Activated CD4-positive, alpha-beta T cell treated with anti-CD3 and anti-CD28 coated beads for 4 hours (primary cell): ENCODE measurements around the gene FN1.
"Not testable (repeated sequence)": the region's sequence is repeated elsewhere in the genome, so short reads cannot be mapped to it uniquely, and the experiment has no call there.

ENCODE experiments used
- DNase-seq, 2 donors: peaks; one replicate each; pipeline ENCODE4 v3.0.0-alpha.2; 2020

Gene FN1

DNA sequence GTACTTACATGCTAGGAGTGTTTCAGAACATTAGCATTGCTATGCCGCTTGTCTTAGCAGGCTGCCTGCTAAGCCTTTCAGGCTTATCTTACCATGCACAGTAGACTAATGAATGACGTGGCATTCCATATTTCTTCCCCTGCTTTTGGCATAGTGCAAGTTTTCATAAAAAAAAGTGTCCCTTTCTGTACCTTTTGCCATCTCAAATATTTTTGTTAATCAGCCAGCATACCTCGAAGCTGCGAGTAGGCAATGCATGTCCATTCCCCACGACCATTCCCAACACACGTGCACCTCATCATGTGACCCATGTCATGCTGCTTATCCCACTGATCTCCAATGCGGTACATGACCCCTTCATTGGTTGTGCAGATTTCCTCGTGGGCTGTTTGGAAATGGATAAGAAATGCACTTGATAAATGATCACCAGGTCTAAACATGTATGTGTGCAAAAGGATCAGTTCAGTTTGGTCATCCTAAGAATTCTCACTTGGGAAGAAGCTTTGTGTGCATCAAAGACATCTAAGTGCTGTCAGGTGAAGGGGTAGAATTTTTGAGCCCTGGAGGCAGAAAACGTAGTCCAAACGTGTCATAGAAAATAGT lies 13.9 kb downstream of the FN1 start:
- no peak for DNase-seq

DNA sequence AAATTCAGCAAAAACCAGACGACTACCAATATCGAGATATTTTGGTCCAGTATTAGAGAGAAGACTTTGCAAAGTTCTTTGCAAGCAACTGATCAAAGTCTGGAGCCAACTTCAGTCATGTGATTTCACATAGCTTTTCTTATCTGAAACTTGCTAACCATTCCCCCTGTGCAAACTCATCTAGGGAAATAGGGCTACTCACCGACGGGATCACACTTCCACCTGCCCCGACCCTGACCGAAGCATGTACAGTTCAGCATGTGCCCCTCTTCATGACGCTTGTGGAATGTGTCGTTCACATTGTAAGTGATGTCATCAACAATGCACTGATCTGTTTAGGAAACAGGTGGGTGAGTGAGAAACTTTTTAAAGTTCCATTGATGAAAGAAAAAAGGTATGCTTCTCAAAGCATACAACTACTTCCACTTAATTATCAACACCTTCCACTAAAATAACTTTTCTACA lies 15.4 kb downstream of the FN1 start:
- DNase-seq: no peak

DNA sequence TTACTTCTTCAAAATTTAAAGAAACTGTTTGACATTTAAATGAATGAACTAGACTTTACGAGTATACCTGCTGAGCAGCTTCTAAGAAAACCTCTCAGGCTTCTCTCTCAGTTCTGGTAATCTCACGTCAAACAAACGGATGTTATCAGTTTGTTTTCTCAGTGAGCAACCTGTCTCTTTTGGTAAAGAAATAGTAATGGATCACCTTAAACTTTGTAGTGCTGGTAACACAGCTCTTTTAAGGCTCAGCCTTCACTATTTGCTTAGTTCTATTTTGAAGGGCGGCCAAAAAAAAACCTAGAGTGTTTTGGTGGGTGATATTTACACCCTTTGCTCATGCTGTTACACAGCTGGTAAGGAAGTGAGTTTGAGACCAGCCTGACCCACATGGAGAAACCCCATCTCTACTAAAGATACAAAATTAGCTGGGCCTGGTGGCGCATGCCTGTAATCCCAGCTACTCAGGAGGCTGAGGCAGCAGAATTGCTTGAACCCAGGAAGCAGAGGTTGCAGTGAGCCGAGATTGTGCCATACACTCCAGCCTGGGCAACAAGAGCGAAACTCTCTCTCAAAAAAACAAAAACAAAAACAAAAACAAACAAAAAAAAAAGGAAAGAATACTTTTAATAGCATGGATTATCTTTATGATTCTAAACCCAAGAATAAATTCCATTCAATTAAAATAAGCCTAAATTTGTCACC lies 15.9 kb downstream of the FN1 start:
- no peak for DNase-seq

DNA sequence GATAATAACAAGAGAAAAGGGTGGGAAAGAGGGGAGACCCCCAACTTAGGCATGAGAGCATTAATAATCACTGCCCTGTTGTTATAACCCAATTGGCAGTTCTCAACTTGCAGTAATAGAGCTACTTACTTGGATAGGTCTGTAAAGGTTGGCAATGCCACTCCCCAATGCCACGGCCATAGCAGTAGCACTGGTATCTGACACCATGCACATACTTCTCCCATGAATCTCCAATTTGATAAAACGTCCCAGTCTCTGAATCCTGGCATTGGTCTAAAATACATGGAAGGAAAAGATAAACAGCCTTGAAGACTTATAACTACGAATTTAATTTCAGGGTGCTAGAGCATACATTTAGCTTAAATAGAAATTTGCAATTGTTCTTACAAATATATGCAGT lies 16.8 kb downstream of the FN1 start:
- DNase-seq: no peak

DNA sequence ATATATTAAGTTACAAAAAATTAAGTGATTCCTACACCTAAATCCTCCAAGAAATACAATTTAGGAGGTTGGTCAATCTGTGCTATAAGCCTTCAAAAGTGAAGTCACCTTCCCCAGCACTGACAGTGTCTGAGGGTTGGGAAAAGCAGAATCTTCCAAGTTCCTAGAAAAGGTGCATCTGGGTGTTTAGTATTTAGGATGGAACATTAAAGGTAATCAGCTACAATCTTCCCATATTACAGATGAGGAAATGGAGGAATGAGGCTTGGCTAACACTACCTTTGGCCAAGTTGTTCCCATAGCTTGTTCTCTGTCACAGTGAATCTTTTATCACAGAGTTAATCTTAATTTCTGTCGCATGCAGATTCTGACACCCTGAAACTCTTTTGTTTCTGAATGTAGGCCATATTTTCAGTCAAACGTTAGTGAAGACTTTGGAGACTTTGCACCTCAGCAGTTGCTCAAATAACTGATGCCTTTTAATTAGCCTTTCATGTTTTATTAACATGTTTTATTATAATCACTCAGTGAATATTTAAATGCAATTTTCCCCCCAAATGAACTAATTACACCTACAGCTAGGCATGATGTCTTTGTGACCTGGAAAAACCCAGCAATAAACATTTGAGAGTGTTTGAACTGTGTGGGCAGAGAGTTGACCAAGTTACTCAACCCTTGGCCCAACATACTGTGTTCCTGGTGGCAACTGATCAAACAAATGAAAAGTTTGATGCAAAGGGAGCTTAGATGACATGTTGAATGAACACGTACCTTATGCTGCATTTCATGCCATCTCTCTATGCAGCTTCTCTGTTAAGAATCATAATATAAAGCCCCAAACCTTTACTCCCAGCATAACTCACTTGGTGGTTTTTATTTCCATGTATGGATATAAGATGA lies 17.6 kb downstream of the FN1 start:
- no peak for DNase-seq

DNA sequence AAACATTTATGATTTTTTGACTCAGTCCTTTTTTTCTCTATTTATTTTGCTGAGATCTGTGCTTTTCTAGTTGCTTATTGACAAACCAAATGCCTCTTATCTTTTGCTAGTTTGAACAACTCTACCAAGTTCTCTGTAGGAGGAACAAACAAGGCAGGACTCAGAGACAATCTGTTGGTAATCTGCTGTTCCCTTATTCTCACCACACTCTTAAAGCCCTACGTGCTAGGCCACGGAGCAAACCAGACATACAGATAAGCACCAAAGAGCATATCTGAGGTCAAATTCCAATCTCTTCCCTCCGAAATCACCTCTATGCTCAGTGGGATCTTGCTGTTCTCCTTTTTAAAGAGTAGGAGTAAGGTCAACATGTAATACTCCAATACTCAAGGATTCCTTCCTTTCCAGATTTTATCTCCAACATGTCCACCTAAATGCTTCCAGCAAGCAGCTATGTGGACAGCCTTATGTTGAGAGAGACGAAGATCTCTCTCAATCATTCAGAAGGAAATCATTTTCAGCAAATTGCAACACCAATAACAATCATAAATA lies 18.4 kb downstream of the FN1 start:
- no peak for DNase-seq

DNA sequence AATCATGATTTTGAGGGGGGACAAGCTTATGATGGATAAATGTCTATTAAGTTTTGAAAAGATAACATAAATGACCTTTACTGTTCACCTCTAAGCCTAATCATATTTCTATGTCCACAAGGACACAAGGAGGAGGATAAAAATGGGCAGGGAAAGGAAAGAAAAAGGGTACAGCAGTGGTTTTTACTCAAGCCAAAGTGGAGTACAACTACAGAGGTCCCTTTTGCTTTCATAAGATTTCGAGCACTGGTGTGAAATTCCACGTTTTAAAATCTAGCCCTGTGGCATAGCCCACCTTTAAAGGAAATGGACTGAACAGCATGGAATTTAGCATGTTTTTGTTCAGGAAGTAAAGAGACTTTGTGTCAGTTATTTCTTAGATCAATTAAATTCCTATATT lies 19.2 kb downstream of the FN1 start:
- DNase-seq: no peak

DNA sequence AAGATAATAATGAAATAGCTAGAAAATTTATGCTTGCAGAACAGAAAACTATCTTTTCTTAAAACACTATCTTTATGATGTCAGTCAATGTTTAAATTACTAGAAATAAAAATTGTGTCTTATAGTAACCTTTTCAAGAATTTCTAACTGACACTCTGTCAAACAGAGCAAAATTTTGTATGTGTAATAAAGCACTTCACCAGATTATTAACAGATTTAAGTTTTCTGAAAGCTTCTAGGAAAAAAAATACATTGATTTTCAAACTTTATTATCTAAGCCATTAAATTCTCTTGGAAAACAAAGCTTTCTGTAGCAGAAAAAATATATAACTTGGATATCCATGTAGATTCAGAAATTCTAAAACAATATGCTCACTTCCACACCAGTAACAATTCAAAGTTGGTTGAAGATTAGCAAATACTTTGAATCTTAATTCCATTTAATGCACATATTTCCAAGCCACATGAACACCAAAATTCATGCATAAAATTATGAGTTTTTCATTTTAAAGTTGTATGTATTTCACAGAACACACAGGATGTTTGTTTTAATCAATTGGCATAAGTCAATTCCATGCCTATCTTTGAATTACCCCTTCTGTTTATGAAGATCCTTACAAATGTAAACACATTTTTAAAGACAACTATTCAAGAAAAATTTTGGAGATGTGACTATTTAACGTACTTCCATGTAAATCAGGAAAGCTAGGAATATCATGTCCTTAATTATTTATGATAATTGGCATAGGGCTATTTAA lies 19.9 kb downstream of the FN1 start:
- no peak for DNase-seq

DNA sequence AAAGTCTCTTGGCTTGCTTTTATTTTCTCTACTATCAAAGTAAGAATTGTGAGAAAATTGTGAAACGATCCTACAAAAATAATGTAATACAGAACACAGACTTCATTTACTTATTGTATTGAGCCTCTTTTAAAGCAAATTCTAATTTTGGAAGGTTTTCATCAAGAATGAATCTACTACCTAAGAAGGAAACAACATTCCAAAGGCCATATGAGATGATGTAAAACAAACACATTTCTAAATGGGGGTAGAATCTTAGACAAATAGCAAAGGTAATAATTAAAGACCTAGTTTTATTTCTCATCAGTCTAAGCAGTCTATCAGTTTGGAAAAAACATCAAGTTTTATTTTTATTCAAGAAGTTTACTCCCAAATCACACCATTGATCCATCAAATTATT lies 20.6 kb downstream of the FN1 start:
- no peak for DNase-seq

DNA sequence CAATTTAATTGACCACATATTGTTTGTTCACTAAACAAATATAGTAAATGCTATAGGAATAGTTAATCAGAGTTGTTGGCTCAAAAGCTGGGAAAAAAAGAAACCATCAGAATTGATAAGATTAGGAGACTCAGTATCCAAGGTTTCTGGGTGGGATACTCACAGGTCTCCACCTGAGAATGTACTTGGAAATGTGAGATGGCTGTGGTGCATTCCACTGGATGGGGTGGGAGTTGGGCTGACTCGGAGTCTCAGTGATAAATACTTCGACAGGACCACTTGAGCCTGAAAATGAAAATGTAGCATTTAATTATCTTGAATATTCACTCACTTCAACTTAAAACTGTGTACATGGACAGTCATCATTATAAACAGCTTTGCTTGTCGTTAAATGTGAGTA lies 21.2 kb downstream of the FN1 start:
- DNase-seq: no peak

DNA sequence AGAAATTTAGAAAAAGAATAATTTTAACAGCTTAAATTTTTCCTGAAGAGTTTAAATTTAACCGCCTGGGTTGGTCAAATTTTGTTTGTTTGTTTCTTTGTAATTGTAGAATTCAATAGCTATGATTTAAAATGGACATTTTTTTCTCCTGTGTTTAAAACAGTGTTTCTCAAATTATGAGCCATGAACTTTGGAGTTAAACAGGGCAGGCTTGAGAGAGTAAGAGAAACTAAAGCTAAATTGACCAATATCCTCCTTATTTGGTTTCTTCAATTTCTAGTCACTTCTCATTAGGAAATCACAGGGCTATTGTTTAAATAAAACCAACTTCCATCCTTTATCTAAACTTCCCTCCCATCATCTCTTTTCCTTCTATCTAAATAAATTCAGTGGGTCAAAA lies 21.9 kb downstream of the FN1 start:
- DNase-seq: no peak

DNA sequence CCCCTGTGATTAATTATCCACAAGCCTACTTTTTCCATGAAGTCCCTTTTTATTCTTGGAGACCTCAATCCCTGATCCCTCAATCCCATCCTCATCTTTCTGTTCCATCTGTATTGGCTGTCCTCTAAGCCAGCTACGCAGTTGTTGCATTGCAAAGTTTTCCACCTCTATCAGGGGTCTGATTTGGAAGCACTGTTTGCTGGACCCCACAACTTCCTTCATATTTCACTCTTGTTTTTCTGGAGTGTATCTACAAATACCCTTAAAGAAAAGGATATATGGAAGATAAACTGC lies 22.4 kb downstream of the FN1 start:
- no peak for DNase-seq

DNA sequence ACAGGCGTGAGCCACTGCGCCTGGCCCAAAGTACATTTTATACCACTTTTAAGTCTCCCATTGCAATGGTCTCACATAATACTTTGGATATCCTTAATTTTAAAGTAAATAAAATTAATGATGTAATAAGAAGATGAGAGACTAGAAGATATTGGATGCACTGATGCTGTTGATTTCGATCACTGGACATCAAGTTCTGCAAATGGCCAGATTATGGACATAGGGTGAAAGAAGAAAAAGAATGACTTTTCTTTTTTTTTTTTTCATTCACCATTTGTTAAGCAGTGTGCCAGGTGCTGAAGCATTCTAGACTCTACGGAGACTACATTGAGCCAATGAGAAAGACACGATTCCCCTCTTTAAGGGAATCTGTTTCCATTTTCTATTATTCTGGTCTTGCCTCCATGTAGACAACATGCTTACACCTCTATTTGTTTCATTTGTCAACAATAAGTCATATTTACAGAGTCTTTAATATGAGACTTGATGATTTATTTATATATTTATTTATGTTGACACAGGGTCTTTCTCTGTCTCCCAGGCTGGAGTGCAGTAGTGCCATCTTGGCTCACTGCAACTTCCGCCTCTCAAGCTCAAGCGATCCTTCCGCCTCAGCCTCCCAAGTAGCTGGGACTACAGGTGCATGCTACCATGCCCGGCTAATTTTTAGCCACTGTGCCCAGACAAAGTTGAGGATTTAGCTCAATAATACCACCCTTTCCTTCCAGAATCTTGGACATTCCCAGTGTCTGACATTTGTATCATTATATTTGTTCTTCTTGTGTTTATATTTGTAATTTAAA lies 23.7 kb downstream of the FN1 start:
- no peak for DNase-seq

DNA sequence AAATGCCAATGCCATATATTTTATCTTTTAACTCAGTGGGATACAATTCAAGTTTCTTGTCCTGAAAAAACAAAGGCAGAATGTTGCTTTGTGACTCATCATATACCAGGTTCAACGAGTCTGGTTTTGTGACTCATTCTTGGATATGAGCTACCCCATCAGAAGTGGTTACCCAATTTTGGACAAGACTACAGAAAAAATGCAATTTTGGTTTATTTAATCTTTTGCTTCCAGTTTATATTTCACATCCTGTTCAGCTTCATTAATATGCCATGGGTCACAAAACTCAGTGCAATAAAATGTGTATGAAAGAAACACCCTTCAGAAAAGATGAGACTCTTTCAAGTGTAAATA lies 25.0 kb downstream of the FN1 start:
- DNase-seq: no peak

DNA sequence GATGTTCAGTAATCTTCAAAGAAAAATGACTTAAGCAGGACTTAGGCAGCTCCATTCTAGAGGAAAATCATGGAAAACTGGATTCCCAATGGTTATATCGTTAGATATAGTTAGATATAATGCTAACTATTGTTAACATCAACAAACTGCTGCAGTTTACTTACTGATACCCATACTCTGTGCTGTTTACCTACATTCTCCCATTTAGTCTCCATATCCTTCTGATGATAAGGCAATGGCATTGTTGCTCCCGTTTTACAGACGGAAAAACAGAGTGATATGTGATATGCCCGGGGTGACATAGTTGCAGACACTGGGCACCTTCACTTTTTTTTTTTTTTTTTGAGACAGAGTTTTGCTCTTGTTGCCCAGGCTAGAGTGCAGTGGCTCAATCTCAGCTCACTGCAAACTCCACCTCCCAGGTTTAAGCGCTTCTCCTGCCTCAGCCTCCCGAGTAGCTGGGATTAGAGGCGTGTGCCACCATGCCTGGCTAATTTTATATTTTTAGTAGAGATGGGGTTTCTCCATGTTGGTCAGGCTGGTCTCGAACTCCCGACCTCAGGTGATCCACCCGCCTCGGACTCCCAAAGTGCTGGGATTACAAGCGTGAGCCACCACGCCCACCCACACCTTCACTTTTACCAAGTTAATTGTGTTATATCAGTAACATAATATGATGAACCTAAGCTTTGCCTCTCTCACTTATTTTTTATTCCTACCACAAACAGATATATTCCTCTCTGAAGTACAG lies 25.5 kb downstream of the FN1 start:
- DNase-seq: not testable (repeated sequence)

DNA sequence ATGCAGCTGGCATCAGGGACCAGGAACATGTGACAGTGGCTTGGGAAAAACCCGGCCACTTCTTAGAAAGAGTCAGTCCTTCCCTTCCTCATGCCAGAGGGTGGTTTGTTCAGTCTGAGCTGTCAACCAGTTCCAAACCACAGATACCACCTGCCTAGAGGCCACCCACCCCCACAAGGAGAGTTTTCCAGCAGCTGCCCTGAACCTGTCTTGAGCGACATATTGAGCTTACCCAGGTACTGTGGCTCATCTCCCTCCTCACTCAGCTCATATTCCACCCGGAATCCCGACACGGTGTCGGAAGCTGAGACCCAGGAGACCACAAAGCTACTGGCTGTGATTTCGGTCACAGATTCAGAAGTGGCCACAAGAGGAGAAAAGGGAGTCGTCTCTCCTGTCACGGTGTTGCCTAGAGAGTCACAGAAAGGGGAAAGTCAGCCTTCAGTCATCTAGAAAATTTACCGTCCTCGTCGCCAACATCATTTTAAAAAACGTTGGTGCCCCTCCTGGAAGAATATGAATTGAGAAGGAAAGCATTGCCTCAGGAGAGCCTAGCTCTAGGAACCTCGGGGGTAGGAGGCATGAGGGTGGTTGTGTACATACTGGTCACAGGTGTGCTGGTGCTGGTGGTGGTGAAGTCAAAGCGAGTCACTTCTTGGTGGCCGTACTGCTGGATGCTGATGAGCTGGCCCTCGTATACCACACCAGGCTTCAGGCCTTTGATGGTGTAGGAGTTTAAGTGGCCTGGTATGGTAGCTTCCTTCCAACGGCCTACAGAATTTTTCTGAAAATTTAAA lies 26.3 kb downstream of the FN1 start:
- no peak for DNase-seq

DNA sequence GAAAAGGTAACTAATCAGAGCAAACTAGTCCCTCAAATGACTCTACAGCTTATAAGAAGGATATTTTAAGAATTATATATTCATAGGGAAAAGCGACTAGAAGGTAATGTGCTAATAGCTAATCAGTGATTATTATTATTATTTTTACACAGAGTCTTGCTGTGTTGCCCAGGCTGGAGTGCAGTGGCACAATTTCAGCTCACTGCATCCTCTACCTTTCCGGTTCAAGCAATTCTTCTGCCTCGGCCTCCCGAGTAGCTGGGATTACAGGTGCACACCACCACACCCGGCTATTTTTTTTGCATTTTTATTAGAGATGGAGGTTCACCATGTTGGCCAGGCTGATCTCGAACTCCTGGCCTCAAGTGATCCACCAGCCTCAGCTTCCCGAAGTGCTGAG lies 27.4 kb downstream of the FN1 start:
- not testable (repeated sequence) for DNase-seq

DNA sequence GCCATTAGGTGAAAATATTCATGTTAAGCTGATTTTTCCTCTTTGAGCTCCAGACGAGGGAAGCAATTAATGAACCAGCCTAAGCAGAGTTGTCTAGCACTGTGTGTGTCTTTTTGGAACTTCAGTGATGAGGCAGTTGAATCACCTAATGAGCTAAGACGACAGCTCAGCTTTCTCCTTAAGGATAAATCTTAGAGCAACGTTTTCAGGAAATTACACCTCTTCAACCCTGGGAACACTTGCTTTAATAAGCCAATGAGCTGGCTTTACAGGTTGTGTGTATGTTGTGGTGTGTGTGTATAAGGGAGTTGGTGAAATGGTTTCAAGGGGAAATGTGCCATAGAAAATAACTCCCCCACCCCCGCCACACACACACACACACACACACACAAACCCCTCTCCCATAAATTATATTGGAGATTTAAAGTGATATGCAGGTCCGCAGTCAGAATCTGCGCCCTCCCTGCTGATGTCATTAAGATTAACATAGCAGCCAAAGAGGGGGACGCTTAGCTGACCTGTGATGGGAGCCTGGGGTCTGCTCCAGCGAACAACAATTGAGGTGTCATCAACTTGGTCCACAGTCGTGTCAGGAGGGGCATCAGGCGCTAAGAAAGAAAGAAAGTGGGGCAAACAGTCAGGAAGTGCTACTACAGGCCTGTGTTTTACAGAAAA lies 28.1 kb downstream of the FN1 start:
- no peak for DNase-seq

DNA sequence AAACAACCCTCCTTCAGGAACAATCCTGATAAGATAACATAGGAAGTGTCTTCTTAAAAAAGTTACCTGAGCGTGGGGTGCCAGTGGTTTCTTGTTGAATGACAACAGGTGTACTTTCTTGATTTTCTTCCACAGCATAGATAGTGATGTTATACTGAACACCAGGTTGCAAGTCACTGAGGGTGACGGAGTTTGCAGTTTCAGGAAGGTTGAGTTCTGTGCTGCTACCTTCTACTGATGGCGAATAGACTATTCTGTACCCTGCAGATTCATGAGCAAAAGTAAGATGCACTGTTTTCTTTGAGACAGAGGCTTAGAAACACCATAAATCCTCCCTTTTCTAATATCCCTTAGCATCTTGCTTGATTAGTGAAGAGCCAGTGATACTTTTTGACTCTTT lies 28.8 kb downstream of the FN1 start:
- no peak for DNase-seq
